K562 (cell line): ENCODE data around the gene GRIPAP1. TPM values are rescaled to one million over a fixed set of nuclear protein-coding genes. Genes with fewer than 3 reads are reported as not detected.

Source experiments
- HBP1 ChIP-seq: fragments of 450-650 bp; formaldehyde crosslinking; IDR thresholded peaks from 2 replicates; pipeline ENCODE4 v1.4.0; 2022; ENCODE audit warnings: missing genetic modification characterization
- HNRNPUL1 ChIP-seq: fragments of 200-400 bp; formaldehyde crosslinking; IDR thresholded peaks from 2 replicates; pipeline ENCODE4 v1.6.1; 2017; ENCODE audit warnings: low read length
- MAFF ChIP-seq: IDR thresholded peaks from 2 replicates; pipeline ENCODE4 v1.6.1; 2012; ENCODE audit warnings: low read length, improper control_type of control experiment
- MCM3 ChIP-seq: fragments of 450-650 bp; IDR thresholded peaks from 2 replicates; pipeline ENCODE4 v1.6.1; 2016
- NCOA1 ChIP-seq: fragments of 450-650 bp; IDR thresholded peaks from 2 replicates; pipeline ENCODE4 v1.6.1; 2016; ENCODE audit warnings: low read depth
- PTBP1 ChIP-seq: fragments of 200-400 bp; formaldehyde crosslinking; IDR thresholded peaks from 2 replicates; pipeline ENCODE4 v1.6.1; 2017; ENCODE audit warnings: low read depth, low read length
- TFAM ChIP-seq: fragments of 250-450 bp; sonication (Bioruptor Pico); conservative IDR thresholded peaks from 2 replicates; pipeline ENCODE4 v1.5.0; 2021; ENCODE audit warnings: mild to moderate bottlenecking, moderate library complexity
- YY1 ChIP-seq, 3 experiments: IDR thresholded peaks; 2 replicates each; pipeline ENCODE4 v1.6.1; 2011; ENCODE audit warnings: low read length in 2 of 3, mild to moderate bottlenecking in 2 of 3, moderate library complexity in 2 of 3, borderline replicate concordance in 1 of 3, control low read depth in 1 of 3, low read depth in 1 of 3; ENCODE audit not compliant: insufficient read depth in 3 of 3, insufficient replicate concordance in 2 of 3, control insufficient read depth in 1 of 3, insufficient read length in 1 of 3; ENCODE audit errors: extremely low read depth in 1 of 3
- polyA plus RNA-seq, 8 experiments: library from polyadenylated mRNA; depleted of rRNA in 4 of 8; stranded (reverse) in 5 of 8; unstranded in 3 of 8; fragments of >200 nt; fragmentation: Nextera tagmentation in 2 of 8; fragmentation: Illumina TruSeq in 1 of 8; extraction: Ambion mirVana in 2 of 8; extraction: Trizol in 1 of 8; gene quantifications; 2 replicates each; pipeline versions ENCODE4 v1.2.1 to v1.2.3, GENCODE V29; 2011 to 2014; ENCODE audit warnings: inconsistent platforms in 1 of 8, missing spikeins in 1 of 8
- total RNA-seq, 7 experiments: library from RNA; depleted of rRNA in 6 of 7; stranded (reverse); fragments of >200 nt in 6 of 7; fragmentation: Illumina TruSeq in 2 of 7; extraction: Trizol in 2 of 7; gene quantifications; 2 replicates each; pipeline versions ENCODE4 v1.2.1 to v1.2.3, GENCODE V29; 2011 to 2021; ENCODE audit warnings: low replicate concordance in 1 of 7
- TF ChIP-seq, protein P1 (sequence below): fragments of 250-450 bp; sonication (Bioruptor Pico); IDR thresholded peaks from 2 replicates; pipeline ENCODE4 v1.5.0; 2021; ENCODE audit warnings: mild to moderate bottlenecking, borderline replicate concordance
- TF ChIP-seq, protein P2 (sequence below): fragments of 200-800 bp; sonication (Bioruptor generic); IDR thresholded peaks from 2 replicates; pipeline ENCODE4 v1.6.1; 2017; ENCODE audit warnings: missing genetic modification characterization, missing compliant biosample characterization
- TF ChIP-seq, protein P3 (sequence below): fragments of 450-650 bp; formaldehyde crosslinking; IDR thresholded peaks from 2 replicates; pipeline ENCODE4 v1.4.0; 2020; ENCODE audit warnings: mild to moderate bottlenecking, moderate library complexity
- TF ChIP-seq, protein P4 (sequence below): fragments of 450-650 bp; IDR thresholded peaks from 2 replicates; pipeline ENCODE4 v1.6.1; 2016; ENCODE audit warnings: missing biosample characterization, missing genetic modification characterization
- TF ChIP-seq, protein P5 (sequence below): fragments of 250-450 bp; sonication (Bioruptor Pico); IDR thresholded peaks from 2 replicates; pipeline ENCODE4 v1.8.0; 2021; ENCODE audit warnings: borderline replicate concordance, mild to moderate bottlenecking, moderate library complexity; ENCODE audit not compliant: poor library complexity, severe bottlenecking
- TF ChIP-seq, protein P6 (sequence below), 3 experiments: IDR thresholded peaks in 2 of 3; conservative IDR thresholded peaks in 1 of 3; 2 replicates each; pipeline ENCODE4 v1.5.1; 2011 to 2012; ENCODE audit warnings: low read length in 3 of 3, mild to moderate bottlenecking in 3 of 3, control low read depth in 2 of 3, improper control_type of control experiment in 1 of 3, inconsistent platforms in 1 of 3, low read depth in 1 of 3, mixed read lengths in 1 of 3, moderate library complexity in 1 of 3; ENCODE audit not compliant: insufficient read depth in 2 of 3

The GRIPAP1 gene
- total and polyA plus RNA-seq, 9 of the 15 experiments (the other 6 are each of a cell fraction or from before 2014, with no cell fraction given), result 4.1 to 41.6 (median 24.0) TPM

DNA sequence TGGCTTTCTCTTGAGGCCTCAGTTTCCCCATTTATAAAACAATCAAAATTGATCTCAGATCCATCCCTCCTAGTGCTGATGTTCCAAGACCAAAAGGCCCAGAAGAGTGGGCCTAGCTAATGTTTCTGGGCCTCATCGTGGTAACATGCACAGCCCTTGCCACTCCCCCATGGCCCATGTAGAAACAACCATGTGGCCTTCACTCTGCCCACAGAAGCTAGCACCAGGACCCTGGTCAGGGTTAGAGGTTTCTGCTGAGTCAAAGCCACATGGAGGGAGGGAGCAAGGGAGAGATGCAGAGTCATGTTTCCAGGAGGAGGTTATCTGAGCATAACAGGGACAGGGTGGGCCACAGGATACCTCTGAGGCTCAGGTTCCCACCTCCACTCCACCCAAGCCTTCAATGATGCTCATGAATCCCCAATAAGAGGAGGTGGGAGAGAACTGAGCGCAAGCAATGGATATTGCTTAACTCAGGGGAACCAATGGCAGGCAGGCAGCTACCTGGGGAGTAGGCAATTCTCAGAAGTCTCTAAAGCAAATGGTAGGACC lies 61.6 kb downstream of the GRIPAP1 start (continued):
- TF ChIP-seq, protein P1, sequence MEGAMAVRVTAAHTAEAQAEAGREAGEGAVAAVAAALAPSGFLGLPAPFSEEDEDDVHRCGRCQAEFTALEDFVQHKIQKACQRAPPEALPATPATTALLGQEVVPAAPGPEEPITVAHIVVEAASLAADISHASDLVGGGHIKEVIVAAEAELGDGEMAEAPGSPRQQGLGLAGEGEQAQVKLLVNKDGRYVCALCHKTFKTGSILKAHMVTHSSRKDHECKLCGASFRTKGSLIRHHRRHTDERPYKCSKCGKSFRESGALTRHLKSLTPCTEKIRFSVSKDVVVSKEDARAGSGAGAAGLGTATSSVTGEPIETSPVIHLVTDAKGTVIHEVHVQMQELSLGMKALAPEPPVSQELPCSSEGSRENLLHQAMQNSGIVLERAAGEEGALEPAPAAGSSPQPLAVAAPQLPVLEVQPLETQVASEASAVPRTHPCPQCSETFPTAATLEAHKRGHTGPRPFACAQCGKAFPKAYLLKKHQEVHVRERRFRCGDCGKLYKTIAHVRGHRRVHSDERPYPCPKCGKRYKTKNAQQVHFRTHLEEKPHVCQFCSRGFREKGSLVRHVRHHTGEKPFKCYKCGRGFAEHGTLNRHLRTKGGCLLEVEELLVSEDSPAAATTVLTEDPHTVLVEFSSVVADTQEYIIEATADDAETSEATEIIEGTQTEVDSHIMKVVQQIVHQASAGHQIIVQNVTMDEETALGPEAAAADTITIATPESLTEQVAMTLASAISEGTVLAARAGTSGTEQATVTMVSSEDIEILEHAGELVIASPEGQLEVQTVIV, result no peak
- TF ChIP-seq, protein P2, sequence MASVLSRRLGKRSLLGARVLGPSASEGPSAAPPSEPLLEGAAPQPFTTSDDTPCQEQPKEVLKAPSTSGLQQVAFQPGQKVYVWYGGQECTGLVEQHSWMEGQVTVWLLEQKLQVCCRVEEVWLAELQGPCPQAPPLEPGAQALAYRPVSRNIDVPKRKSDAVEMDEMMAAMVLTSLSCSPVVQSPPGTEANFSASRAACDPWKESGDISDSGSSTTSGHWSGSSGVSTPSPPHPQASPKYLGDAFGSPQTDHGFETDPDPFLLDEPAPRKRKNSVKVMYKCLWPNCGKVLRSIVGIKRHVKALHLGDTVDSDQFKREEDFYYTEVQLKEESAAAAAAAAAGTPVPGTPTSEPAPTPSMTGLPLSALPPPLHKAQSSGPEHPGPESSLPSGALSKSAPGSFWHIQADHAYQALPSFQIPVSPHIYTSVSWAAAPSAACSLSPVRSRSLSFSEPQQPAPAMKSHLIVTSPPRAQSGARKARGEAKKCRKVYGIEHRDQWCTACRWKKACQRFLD (CRISPR knock-in tag), result 0 out of 2 replicates have a peak, but pooled peaks have one; percentile 7
- TF ChIP-seq MCM3, result no peak
- TF ChIP-seq, protein P3, sequence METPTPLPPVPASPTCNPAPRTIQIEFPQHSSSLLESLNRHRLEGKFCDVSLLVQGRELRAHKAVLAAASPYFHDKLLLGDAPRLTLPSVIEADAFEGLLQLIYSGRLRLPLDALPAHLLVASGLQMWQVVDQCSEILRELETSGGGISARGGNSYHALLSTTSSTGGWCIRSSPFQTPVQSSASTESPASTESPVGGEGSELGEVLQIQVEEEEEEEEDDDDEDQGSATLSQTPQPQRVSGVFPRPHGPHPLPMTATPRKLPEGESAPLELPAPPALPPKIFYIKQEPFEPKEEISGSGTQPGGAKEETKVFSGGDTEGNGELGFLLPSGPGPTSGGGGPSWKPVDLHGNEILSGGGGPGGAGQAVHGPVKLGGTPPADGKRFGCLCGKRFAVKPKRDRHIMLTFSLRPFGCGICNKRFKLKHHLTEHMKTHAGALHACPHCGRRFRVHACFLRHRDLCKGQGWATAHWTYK (CRISPR knock-in tag), result 0 out of 2 replicates have a peak, but pooled peaks have one; percentile 45
- TF ChIP-seq MAFF, result peak; percentile 97
- peak; percentile 56; the same call in 1 of the 2 replicates for TF ChIP-seq NCOA1
- TF ChIP-seq YY1 (IDR thresholded peaks at IDR 0.05; ENCODE audit: borderline replicate concordance in 1 of 3, control insufficient read depth in 1 of 3, extremely low read depth in 1 of 3, insufficient read depth in 3 of 3, insufficient read length in 1 of 3, insufficient replicate concordance in 2 of 3, low read depth in 1 of 3, low read length in 2 of 3), result no peak
- TF ChIP-seq HBP1 (CRISPR knock-in tag), result no peak
- no peak for TF ChIP-seq HNRNPUL1
- TF ChIP-seq, protein P4, sequence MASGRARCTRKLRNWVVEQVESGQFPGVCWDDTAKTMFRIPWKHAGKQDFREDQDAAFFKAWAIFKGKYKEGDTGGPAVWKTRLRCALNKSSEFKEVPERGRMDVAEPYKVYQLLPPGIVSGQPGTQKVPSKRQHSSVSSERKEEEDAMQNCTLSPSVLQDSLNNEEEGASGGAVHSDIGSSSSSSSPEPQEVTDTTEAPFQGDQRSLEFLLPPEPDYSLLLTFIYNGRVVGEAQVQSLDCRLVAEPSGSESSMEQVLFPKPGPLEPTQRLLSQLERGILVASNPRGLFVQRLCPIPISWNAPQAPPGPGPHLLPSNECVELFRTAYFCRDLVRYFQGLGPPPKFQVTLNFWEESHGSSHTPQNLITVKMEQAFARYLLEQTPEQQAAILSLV, result no peak
- no peak for TF ChIP-seq PTBP1
- TF ChIP-seq TFAM, result no peak
- TF ChIP-seq, protein P5, sequence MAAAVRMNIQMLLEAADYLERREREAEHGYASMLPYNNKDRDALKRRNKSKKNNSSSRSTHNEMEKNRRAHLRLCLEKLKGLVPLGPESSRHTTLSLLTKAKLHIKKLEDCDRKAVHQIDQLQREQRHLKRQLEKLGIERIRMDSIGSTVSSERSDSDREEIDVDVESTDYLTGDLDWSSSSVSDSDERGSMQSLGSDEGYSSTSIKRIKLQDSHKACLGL (CRISPR knock-in tag), result peak; percentile 21
- TF ChIP-seq, protein P6, sequence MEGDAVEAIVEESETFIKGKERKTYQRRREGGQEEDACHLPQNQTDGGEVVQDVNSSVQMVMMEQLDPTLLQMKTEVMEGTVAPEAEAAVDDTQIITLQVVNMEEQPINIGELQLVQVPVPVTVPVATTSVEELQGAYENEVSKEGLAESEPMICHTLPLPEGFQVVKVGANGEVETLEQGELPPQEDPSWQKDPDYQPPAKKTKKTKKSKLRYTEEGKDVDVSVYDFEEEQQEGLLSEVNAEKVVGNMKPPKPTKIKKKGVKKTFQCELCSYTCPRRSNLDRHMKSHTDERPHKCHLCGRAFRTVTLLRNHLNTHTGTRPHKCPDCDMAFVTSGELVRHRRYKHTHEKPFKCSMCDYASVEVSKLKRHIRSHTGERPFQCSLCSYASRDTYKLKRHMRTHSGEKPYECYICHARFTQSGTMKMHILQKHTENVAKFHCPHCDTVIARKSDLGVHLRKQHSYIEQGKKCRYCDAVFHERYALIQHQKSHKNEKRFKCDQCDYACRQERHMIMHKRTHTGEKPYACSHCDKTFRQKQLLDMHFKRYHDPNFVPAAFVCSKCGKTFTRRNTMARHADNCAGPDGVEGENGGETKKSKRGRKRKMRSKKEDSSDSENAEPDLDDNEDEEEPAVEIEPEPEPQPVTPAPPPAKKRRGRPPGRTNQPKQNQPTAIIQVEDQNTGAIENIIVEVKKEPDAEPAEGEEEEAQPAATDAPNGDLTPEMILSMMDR (IDR thresholded peaks at IDR 0.05 in 2 of 3, conservative IDR thresholded peaks at IDR 0.05 in 1 of 3; ENCODE audit: insufficient read depth in 2 of 3, low read depth in 1 of 3, low read length in 3 of 3), result no peak
